AG20443 (cell line): ENCODE measurements around the gene MYOT.
"Not testable (repeated sequence)": the region's sequence is repeated elsewhere in the genome, so short reads cannot be mapped to it uniquely, and the experiment has no call there.

Experiments used
- DNase-seq: peaks from one replicate; pipeline ENCODE4 v3.0.0; 2012; ENCODE audit warnings: low spot score, mixed read lengths

Gene MYOT

GRCh38 chr5:137856916-137857862 is 10.5 kb upstream of the MYOT start:
- no peak for DNase-seq

DNA sequence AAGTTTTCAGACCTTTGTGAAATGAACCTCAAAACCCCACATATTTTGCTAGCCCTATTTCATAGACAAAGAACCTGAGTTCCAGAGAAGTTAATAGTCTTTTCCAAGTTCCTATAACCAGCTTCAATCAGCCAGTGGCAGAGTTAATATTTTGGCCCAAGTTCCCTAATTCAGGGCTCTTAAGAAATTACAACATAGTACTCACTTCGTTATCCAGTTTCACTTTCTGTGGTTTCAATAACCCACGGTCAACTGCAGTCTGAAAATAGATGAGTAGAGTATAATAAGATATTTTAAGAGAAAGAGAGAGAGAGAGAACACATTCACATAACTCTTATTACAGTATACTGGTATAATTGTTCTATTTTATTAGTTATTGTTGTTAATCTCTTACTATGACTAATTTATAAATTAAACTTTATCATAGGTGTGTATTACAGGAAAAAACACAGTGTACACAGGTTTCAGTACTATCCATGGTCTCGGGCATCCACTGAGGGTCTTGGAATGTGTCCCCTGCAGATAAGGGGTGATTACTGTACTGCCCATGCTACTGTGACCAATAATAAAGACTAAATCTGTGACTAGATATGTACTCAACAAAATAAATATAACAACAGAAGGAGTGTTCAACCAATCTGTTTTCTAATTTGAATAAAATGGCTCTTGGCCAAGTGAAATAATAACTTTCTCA is 9.3 kb upstream of the MYOT start:
- peak; percentile 18 for DNase-seq

- no peak for DNase-seq
Observed at GRCh38 chr5:137858954-137859353, 8.7 kb upstream of the MYOT start.

DNA sequence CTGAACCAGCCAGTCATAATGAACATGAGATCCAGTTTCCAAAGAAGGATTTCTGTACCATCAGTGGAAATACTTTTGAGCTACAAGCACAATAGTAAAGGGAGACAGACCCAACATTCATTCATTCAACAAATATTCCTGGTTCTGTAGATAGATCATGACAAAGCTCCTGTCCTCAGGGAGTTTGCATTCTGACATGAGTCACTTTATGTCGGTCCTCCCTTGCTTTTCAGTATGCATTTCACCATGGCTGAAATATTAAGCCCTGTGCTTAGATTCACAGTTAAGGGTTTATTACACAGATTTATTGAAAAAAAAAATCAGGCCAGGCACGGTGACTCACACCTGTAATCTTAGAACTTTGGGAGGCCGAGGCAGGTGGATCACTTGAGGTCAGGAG is 5.4 kb upstream of the MYOT start:
- DNase-seq: no peak

DNA sequence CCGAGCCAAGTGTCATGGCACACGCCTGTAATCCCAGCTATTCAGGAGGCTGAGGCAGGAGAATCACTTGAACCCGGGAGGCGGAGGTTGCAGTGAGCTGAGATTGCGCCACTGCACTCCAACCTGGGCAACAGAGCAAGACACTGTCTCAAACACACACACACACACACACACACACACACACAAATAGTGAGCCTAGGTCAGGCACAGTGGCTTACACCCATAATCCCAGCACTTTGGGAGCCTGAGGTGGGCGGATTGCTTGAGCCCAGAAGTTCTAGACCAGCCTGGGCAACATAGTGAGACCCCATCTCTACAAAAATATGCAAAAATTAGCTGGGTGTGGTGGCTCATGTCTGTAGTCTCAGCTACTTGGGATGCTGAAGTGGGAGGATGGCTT is 4.0 kb upstream of the MYOT start:
- DNase-seq: not testable (repeated sequence)

DNA sequence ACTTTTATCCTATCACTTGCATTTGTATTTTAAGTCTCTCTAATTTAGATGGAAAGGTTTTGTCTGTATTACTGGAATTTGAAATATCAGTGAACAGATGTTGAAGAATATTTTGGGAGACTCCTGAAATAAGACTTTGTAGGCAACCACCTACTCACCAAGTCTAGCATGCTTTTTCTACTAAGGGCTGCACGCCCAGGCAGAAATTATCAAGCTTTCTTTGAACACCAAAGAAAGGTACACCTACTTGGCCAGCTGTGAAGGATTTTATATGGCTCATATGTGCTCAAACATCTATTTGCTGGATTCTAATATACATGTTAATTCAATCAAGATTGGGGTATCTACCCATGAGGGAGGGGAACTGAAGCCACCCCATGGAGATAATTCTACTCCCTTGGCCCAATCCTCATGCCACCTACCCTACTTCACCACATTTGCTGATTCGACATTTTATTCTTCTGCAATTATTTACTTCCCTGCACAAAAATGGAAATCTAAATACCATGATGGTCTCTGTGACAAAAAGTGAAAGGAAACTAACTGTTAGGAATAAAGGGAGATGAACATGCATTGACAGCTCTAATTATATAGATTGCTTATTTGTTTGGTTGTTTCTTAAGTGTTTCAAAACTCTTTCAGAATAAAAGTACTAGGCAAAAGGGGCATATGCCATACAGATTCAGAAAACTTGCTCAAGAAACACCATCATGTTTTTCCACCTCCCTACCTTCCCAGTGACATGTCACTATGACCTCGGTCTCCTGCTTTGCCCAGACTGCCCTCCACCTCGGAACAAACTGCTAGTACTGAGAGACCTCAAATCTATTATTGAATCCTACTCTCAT is 895 bp upstream of the MYOT start:
- no peak for DNase-seq

GRCh38 chr5:137870647-137871339 is 3.1 kb downstream of the MYOT start:
- DNase-seq: no peak

GRCh38 chr5:137871571-137871970 is 3.9 kb downstream of the MYOT start:
- no peak for DNase-seq

DNA sequence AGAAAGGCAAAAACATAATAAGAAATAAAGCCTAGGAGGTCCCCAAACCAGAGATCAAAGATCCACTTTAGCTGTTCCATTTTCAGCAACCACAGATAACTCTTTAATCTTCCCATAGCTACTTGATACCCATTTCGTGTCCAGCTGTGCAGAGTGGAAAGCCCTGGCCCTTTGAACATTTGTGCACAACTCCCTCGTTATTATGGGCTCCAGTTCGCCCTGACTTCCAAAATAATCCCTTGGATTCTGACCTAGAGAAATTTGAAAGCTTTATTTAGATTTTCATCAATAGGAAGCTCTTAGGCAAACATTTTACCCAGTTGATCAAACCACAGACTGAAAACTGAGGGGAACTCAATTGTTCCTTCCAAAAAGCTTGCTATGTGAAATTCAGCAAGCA is 4.8 kb downstream of the MYOT start:
- no peak for DNase-seq

GRCh38 chr5:137876101-137876500 is 8.4 kb downstream of the MYOT start:
- DNase-seq: no peak

GRCh38 chr5:137880313-137880712 is 12.7 kb downstream of the MYOT start:
- no peak for DNase-seq

DNA sequence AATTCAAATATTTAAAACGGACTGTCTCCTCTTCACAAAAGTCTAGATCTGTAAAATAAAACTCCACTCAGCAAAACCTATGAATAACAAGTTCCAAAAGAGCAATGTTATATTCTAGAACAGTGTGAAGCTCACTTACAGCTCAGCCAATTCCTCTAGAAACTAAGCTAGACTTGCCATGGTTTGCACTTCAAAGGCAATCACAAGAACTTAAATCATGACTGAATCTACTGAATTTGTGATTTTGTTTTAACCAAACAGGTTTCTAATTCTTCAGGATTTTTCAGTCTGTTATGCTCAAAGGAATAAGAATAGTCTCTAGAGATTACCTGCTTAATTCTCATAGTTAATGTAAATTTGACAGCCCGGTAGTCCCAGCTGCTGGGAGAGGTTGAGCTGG is 20.2 kb downstream of the MYOT start:
- no peak for DNase-seq

GRCh38 chr5:137888466-137888862 is 20.8 kb downstream of the MYOT start:
- DNase-seq: no peak

- DNase-seq: peak; percentile 95
Observed at GRCh38 chr5:137888863-137889759, 21.5 kb downstream of the MYOT start, which contains the start of gene PKD2L2. TSS of gene PKD2L2 (plus strand) at chr5:137889457. CDS start at chr5:137889492, 35 bp downstream.

DNA sequence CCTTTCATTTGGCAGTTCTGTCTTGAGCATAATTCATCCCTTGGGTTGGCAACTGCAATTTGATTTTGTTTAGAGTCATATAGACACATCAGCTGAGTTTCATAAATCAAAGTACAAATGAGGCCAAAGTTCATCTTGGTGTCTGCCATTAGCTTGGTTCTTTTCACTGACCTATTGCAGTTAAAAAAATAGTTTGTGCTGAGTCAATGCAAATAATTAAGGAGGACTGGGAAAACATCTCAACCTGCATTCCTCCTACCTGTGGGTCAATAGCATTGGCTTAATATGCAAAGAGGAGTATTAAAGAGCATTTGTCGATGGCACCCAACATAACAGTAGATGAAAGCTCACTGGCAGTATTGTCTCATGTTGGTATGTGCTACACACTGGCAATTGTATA is 23.2 kb downstream of the MYOT start:
- no peak for DNase-seq

- DNase-seq: no peak
Observed at GRCh38 chr5:137891849-137892248, 24.2 kb downstream of the MYOT start.

GRCh38 chr5:137894586-137894985 is 26.9 kb downstream of the MYOT start:
- no peak for DNase-seq

- DNase-seq: no peak
Observed at GRCh38 chr5:137896560-137896959, 28.9 kb downstream of the MYOT start.

- DNase-seq: no peak
Observed at GRCh38 chr5:137899493-137899892, 31.8 kb downstream of the MYOT start.

DNA sequence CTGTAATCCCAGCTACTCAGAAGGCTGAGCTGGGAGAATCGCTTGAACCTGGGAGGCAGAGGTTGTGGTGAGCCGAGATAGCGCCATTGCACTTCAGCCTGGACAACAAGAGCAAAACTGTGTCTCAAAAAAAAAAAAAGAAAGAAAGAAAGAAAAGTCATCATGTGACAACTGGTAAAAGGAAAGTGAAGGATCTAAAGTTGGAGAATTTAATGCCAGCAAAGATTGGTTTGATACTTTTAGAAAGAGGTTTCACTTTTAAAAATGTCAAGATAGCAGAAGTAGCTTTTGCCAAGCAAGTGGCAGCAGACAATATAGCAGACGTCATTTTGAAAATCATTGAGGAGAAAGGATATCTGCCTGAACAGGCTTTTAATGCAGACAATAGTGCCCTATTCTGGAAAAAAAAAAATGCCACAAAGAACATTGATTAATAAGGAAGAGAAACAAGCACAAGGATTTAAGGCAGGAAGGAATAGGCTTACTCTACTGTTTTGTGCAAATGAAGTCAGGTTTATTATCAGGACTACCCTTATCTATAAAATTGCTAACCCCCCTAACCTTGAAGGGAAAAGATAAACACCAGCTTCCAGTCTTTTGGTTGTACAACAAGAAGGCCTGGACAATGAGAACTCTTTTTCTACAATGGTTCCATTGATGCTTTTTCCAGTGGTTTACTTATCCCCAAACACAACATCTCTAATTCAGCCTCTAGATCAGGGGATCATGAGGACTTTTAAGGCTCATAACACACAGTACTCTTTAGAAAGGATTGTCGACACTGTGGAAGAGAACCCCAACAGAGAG is 33.6 kb downstream of the MYOT start:
- no peak for DNase-seq
